ENCODE data around the gene ENTREP1.

DNA sequence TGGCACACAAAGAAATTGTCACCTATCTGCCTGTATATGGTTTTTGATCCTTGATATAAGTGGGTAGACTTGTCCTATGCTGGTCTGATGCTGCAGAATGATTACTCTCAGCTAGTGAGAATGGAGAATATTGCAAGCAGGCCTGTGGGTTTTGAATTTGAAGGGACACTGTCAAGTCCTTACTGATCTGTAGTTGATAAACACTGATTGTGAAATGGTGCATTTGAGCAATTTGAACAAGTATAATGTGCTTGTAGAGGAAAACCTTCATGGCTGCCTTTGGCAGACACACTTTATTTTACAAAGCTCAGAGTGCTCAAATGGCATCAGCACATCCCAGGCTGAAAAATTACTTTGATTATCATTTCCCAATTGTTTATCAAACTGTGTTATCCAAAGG lies 9.3 kb downstream of the ENTREP1 start:
- TF ChIP-seq CTCF (IDR thresholded peaks at IDR 0.05): no peak
- no peak for TF ChIP-seq POLR2A (IDR thresholded peaks at IDR 0.05)
